HEK293 (cell line): ENCODE data around the gene PHACTR2.

Source experiments
- CTCF ChIA-PET: fragments of 350-600 bp; formaldehyde crosslinking; extraction: SDS; loops from one replicate; lab custom pipeline; 2021; ENCODE audit warnings: antibody characterized with exemption; lab: Yijun Ruan, JAX
- POLR2A ChIA-PET: fragments of 300-600 bp; formaldehyde crosslinking; extraction: SDS; loops from one replicate; lab custom pipeline; 2020; ENCODE audit warnings: antibody characterized with exemption, inconsistent platforms; lab: Yijun Ruan, JAX
- H3K27ac ChIP-seq: fragments of 200-500 bp; sonication (Bioruptor generic); 2 replicates; pipeline ENCODE4 v1.5.1; 2014; ENCODE audit warnings: low read depth, low read length, control low read depth, inconsistent platforms; ENCODE audit errors: extremely low read depth
- H3K36me3 ChIP-seq, 2 experiments: fragments of 200-500 bp in 1 of 2; sonication (Bioruptor generic) in 1 of 2; 1 replicate in 1 of 2; 2 replicates in 1 of 2; pipeline ENCODE4 v1.5.1; 2014 to 2017; ENCODE audit warnings: inconsistent platforms in 2 of 2, low read length in 2 of 2; ENCODE audit not compliant: control insufficient read depth in 2 of 2, insufficient read depth in 1 of 2
- H3K4me1 ChIP-seq: fragments of 200-500 bp; sonication (Bioruptor generic); 2 replicates; pipeline ENCODE4 v1.5.1; 2014; ENCODE audit warnings: mild to moderate bottlenecking, low read length, inconsistent platforms; ENCODE audit not compliant: control insufficient read depth, insufficient read depth
- H3K4me3 ChIP-seq: 2 replicates; pipeline ENCODE4 v1.5.1; 2011; ENCODE audit warnings: low read depth, mild to moderate bottlenecking, control low read depth, low read length, moderate library complexity
- H3K9me3 ChIP-seq: fragments of 200-500 bp; sonication (Bioruptor generic); 2 replicates; pipeline ENCODE4 v1.5.1; 2014; ENCODE audit warnings: low read depth, low read length, inconsistent platforms; ENCODE audit not compliant: control insufficient read depth, insufficient read depth
- EGR2 ChIP-seq: fragments of 450-650 bp; formaldehyde crosslinking; IDR thresholded peaks from 2 replicates; pipeline ENCODE4 v1.5.1; 2016; ENCODE audit warnings: low read depth, missing biosample characterization, missing genetic modification characterization
- GLI2 ChIP-seq: fragments of 450-650 bp; formaldehyde crosslinking; IDR thresholded peaks from 2 replicates; pipeline ENCODE4; 2017; ENCODE audit warnings: missing biosample characterization, missing genetic modification characterization, low read depth, borderline replicate concordance
- GLIS1 ChIP-seq: fragments of 450-650 bp; formaldehyde crosslinking; IDR thresholded peaks from 2 replicates; pipeline ENCODE4 v1.5.1; 2016; ENCODE audit warnings: missing biosample characterization, missing genetic modification characterization
- HOXC10 ChIP-seq: sonication (generic); formaldehyde crosslinking; IDR thresholded peaks from 2 replicates; pipeline ENCODE4 v1.8.1; 2023; ENCODE audit warnings: mild to moderate bottlenecking, missing genetic modification reagents
- KLF10 ChIP-seq: fragments of 450-650 bp; IDR thresholded peaks from 2 replicates; pipeline ENCODE4 v1.5.1; 2018; ENCODE audit warnings: missing biosample characterization, mild to moderate bottlenecking, missing genetic modification characterization
- KLF7 ChIP-seq: fragments of 450-650 bp; formaldehyde crosslinking; IDR thresholded peaks from 2 replicates; pipeline ENCODE4 v1.5.1; 2016; ENCODE audit warnings: missing biosample characterization, missing genetic modification characterization, borderline replicate concordance
- MYNN ChIP-seq: fragments of 450-650 bp; formaldehyde crosslinking; IDR thresholded peaks from 2 replicates; pipeline ENCODE4 v1.5.1; 2016; ENCODE audit warnings: missing biosample characterization, missing genetic modification characterization, borderline replicate concordance
- SP7 ChIP-seq: fragments of 450-650 bp; formaldehyde crosslinking; IDR thresholded peaks from 2 replicates; pipeline ENCODE4 v1.5.1; 2016; ENCODE audit warnings: missing biosample characterization, missing genetic modification characterization
- ZNF174 ChIP-seq: fragments of 450-650 bp; formaldehyde crosslinking; IDR thresholded peaks from 2 replicates; pipeline ENCODE4 v1.5.0; 2017; ENCODE audit warnings: missing biosample characterization, mild to moderate bottlenecking, missing genetic modification characterization
- ZNF184 ChIP-seq: fragments of 450-650 bp; IDR thresholded peaks from 2 replicates; pipeline ENCODE4 v1.5.1; 2018; ENCODE audit warnings: missing biosample characterization, mild to moderate bottlenecking, missing genetic modification characterization
- ZNF211 ChIP-seq: fragments of 450-650 bp; formaldehyde crosslinking; IDR thresholded peaks from 2 replicates; pipeline ENCODE4 v1.5.1; 2016; ENCODE audit warnings: low read depth, missing biosample characterization, missing genetic modification characterization
- ZNF274 ChIP-seq, 2 experiments: fragments of 200-500 bp in 1 of 2; fragments of 450-650 bp in 1 of 2; sonication (Bioruptor generic) in 1 of 2; formaldehyde crosslinking in 1 of 2; IDR thresholded peaks; 2 replicates each; pipeline versions ENCODE4 v1.5.1 to v1.6.1; 2014 to 2016; ENCODE audit warnings: borderline replicate concordance in 1 of 2, inconsistent platforms in 1 of 2, low read length in 1 of 2, missing biosample characterization in 1 of 2, missing genetic modification characterization in 1 of 2
- ZNF335 ChIP-seq: fragments of 450-650 bp; formaldehyde crosslinking; conservative IDR thresholded peaks from 2 replicates; pipeline ENCODE4 v1.5.1; 2016; ENCODE audit warnings: missing biosample characterization, missing genetic modification characterization
- ZNF354C ChIP-seq: fragments of 450-650 bp; formaldehyde crosslinking; IDR thresholded peaks from 2 replicates; pipeline ENCODE4 v1.5.1; 2016; ENCODE audit warnings: missing biosample characterization, missing genetic modification characterization, low read depth, borderline replicate concordance
- ZNF623 ChIP-seq: fragments of 450-650 bp; formaldehyde crosslinking; IDR thresholded peaks from 2 replicates; pipeline ENCODE4 v1.5.1; 2016; ENCODE audit warnings: missing biosample characterization, missing genetic modification characterization
- ZNF654 ChIP-seq: fragments of 450-650 bp; formaldehyde crosslinking; IDR thresholded peaks from 2 replicates; pipeline ENCODE4 v1.5.1; 2016; ENCODE audit warnings: low read depth, missing biosample characterization, missing genetic modification characterization
- ZNF670 ChIP-seq: fragments of 450-650 bp; formaldehyde crosslinking; IDR thresholded peaks from 2 replicates; pipeline ENCODE4 v1.5.1; 2016; ENCODE audit warnings: missing biosample characterization, missing genetic modification characterization, low read depth
- TF ChIP-seq, protein P1 (sequence below): fragments of 450-650 bp; formaldehyde crosslinking; IDR thresholded peaks from 2 replicates; pipeline ENCODE4 v1.5.1; 2017; ENCODE audit warnings: missing biosample characterization, missing genetic modification characterization
- TF ChIP-seq, protein P2 (sequence below): fragments of 450-650 bp; formaldehyde crosslinking; IDR thresholded peaks from 2 replicates; pipeline ENCODE4 v1.5.1; 2016; ENCODE audit warnings: missing biosample characterization, missing genetic modification characterization
- TF ChIP-seq, protein P3 (sequence below): fragments of 450-650 bp; formaldehyde crosslinking; IDR thresholded peaks from 2 replicates; pipeline ENCODE4 v1.5.1; 2017; ENCODE audit warnings: missing biosample characterization, missing genetic modification characterization
- TF ChIP-seq, protein P4 (sequence below): fragments of 450-650 bp; IDR thresholded peaks from 2 replicates; pipeline ENCODE4 v1.5.1; 2018; ENCODE audit warnings: missing biosample characterization, mild to moderate bottlenecking, missing genetic modification characterization
- TF ChIP-seq, protein P5 (sequence below): fragments of 450-650 bp; formaldehyde crosslinking; IDR thresholded peaks from 2 replicates; pipeline ENCODE4 v1.5.1; 2016; ENCODE audit warnings: missing biosample characterization, missing genetic modification characterization, borderline replicate concordance

PHACTR2 gene

DNA sequence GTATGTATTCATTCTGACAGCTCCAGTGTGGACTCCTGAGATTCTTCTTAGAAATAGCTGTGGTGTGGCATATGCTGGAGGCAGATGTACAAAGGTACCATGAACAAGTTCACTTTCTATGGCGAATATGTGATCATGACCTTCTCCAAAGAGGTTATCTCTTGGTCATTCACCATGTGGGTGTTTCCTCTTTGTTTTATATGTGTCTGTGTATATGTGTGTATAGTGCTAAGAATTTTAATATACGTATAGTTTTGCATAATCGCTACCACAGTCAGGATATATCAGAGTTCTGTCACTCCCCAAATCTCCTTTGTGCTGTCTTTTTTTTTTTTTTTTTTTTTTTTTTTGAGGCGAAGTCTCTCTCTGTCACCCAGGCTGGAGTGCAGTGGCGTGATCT lies 47.1 kb downstream of the PHACTR2 start:
- CTCF ChIA-PET: no interaction called here
- no peak overlapping the region for H3K27ac ChIP-seq
- POLR2A ChIA-PET: no interaction called here
- no peak overlapping the region for H3K4me3 ChIP-seq
- H3K36me3 ChIP-seq: peaks cover 0 to 4% of the 10 kb centered on the region in 2 experiments; a peak in 1 of 3 replicates
- TF ChIP-seq, protein P1, sequence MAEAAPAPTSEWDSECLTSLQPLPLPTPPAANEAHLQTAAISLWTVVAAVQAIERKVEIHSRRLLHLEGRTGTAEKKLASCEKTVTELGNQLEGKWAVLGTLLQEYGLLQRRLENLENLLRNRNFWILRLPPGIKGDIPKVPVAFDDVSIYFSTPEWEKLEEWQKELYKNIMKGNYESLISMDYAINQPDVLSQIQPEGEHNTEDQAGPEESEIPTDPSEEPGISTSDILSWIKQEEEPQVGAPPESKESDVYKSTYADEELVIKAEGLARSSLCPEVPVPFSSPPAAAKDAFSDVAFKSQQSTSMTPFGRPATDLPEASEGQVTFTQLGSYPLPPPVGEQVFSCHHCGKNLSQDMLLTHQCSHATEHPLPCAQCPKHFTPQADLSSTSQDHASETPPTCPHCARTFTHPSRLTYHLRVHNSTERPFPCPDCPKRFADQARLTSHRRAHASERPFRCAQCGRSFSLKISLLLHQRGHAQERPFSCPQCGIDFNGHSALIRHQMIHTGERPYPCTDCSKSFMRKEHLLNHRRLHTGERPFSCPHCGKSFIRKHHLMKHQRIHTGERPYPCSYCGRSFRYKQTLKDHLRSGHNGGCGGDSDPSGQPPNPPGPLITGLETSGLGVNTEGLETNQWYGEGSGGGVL (tag by site-specific recombination): no peak
- no peak for TF ChIP-seq EGR2
- TF ChIP-seq SP7 (tag by site-specific recombination): no peak
- H3K4me1 ChIP-seq: no peaks in the 10 kb centered on the region
- no peaks in the 10 kb centered on the region for H3K9me3 ChIP-seq

DNA sequence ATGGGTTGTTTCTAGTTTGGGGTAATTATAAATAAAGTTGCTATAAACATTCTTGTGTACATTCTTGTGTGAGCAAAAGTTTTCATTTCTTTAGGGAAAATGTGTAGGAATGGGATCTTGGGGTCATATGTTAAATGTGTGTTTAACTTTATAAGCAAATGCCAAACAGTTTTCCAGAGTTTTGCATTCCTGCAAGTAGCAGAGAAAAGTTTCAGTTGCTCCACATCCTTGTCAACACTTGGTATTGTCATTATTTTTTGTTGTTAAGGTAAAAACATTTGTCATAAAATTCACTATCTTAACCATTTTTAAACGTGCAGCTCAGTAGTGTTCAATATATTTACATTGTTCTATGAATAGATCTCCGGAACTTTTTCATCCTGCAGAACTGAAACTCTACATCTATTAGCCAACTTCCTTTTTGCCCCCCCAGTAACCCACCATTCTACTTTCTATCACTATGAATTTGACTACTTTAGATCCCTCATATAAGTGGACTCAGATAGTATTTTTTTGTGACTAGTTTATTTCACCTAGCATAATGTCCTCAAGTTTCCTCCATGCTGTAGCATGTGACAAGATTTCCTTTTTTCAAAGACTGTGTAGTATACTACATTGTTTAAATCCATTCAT lies 48.4 kb downstream of the PHACTR2 start:
- TF ChIP-seq ZNF274 (IDR thresholded peaks at IDR 0.05; ENCODE audit: low read length) (no peak), ZNF274 (tag by site-specific recombination; IDR thresholded peaks at IDR 0.05; ENCODE audit: borderline replicate concordance) (no peak), ZNF184 (tag by site-specific recombination) (no peak), ZNF354C (no peak), ZNF654 (no peak), ZNF174 (tag by site-specific recombination) (no peak), ZNF335 (tag by site-specific recombination) (no peak), KLF10 (tag by site-specific recombination) (no peak), ZNF623 (tag by site-specific recombination) (no peak), HOXC10 (CRISPR knock-in tag) (no peak), ZNF670 (tag by site-specific recombination) (no peak), GLI2 (tag by site-specific recombination) (no peak), MYNN (no peak), KLF7 (no peak), GLIS1 (tag by site-specific recombination) (no peak), ZNF211 (tag by site-specific recombination) (no peak)
- TF ChIP-seq, protein P2, sequence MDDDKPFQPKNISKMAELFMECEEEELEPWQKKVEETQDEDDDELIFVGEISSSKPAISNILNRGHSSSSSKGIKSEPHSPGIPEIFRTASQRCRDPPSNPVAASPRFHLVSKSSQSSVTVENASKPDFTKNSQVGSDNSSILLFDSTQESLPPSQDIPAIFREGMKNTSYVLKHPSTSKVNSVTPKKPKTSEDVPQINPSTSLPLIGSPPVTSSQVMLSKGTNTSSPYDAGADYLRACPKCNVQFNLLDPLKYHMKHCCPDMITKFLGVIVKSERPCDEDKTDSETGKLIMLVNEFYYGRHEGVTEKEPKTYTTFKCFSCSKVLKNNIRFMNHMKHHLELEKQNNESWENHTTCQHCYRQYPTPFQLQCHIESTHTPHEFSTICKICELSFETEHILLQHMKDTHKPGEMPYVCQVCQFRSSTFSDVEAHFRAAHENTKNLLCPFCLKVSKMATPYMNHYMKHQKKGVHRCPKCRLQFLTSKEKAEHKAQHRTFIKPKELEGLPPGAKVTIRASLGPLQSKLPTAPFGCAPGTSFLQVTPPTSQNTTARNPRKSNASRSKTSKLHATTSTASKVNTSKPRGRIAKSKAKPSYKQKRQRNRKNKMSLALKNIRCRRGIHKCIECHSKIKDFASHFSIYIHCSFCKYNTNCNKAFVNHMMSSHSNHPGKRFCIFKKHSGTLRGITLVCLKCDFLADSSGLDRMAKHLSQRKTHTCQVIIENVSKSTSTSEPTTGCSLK (tag by site-specific recombination): no peak
- TF ChIP-seq, protein P3, sequence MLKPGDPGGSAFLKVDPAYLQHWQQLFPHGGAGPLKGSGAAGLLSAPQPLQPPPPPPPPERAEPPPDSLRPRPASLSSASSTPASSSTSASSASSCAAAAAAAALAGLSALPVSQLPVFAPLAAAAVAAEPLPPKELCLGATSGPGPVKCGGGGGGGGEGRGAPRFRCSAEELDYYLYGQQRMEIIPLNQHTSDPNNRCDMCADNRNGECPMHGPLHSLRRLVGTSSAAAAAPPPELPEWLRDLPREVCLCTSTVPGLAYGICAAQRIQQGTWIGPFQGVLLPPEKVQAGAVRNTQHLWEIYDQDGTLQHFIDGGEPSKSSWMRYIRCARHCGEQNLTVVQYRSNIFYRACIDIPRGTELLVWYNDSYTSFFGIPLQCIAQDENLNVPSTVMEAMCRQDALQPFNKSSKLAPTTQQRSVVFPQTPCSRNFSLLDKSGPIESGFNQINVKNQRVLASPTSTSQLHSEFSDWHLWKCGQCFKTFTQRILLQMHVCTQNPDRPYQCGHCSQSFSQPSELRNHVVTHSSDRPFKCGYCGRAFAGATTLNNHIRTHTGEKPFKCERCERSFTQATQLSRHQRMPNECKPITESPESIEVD (tag by site-specific recombination): no peak
- TF ChIP-seq, protein P4, sequence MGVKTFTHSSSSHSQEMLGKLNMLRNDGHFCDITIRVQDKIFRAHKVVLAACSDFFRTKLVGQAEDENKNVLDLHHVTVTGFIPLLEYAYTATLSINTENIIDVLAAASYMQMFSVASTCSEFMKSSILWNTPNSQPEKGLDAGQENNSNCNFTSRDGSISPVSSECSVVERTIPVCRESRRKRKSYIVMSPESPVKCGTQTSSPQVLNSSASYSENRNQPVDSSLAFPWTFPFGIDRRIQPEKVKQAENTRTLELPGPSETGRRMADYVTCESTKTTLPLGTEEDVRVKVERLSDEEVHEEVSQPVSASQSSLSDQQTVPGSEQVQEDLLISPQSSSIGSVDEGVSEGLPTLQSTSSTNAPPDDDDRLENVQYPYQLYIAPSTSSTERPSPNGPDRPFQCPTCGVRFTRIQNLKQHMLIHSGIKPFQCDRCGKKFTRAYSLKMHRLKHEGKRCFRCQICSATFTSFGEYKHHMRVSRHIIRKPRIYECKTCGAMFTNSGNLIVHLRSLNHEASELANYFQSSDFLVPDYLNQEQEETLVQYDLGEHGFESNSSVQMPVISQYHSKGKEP (tag by site-specific recombination): no peak
- TF ChIP-seq, protein P5, sequence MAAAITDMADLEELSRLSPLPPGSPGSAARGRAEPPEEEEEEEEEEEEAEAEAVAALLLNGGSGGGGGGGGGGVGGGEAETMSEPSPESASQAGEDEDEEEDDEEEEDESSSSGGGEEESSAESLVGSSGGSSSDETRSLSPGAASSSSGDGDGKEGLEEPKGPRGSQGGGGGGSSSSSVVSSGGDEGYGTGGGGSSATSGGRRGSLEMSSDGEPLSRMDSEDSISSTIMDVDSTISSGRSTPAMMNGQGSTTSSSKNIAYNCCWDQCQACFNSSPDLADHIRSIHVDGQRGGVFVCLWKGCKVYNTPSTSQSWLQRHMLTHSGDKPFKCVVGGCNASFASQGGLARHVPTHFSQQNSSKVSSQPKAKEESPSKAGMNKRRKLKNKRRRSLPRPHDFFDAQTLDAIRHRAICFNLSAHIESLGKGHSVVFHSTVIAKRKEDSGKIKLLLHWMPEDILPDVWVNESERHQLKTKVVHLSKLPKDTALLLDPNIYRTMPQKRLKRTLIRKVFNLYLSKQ: no peak
- TF ChIP-seq, all 188 proteins: peak for 0
- Histone ChIP-seq H3K36me3 (peaks cover 0 to 4% of the 10 kb centered on the region in 2 experiments; a peak in 1 of 3 replicates), H3K9me3 (no peaks in the 10 kb centered on the region), H3K4me3 (no peak overlapping the region), H3K4me1 (no peaks in the 10 kb centered on the region), H3K27ac (no peak overlapping the region)
- ChIA-PET POLR2A (no interaction called here), CTCF (interaction anchor here (0.6 kb wide), 2 partner anchors 19 to 926 kb away, joined by 3 read pairs; no protein-coding TSS in a partner anchor)
